GM12878 (cell line): ENCODE results near the gene CHCHD1. TPM values are rescaled to one million over a fixed set of nuclear protein-coding genes. Genes with fewer than 3 reads are reported as not detected.

ENCODE experiments used
- CBX5 ChIP-seq: sonication (generic); IDR thresholded peaks from 2 replicates; pipeline ENCODE4 v1.6.1; 2016; ENCODE audit warnings: low read depth, moderate library complexity, mild to moderate bottlenecking, inconsistent platforms
- GATAD2B ChIP-seq: fragments of 450-650 bp; conservative IDR thresholded peaks from 2 replicates; pipeline ENCODE4 v1.6.1; 2017; ENCODE audit warnings: low read depth, mild to moderate bottlenecking, moderate library complexity
- HCFC1 ChIP-seq: fragments of 150-350 bp; IDR thresholded peaks from 2 replicates; pipeline ENCODE4 v1.6.1; 2014; ENCODE audit warnings: low read length
- NR2C2 ChIP-seq: IDR thresholded peaks from 2 replicates; pipeline ENCODE4 v1.6.1; 2011; ENCODE audit warnings: borderline replicate concordance, low read depth; ENCODE audit not compliant: control insufficient read depth, insufficient read length
- POU2F2 ChIP-seq: IDR thresholded peaks from 3 replicates; pipeline ENCODE4 v1.6.1; 2011; ENCODE audit warnings: low read depth, mild to moderate bottlenecking, low read length, borderline replicate concordance
- TARDBP ChIP-seq: IDR thresholded peaks from 2 replicates; pipeline ENCODE4 v1.6.1; 2016; ENCODE audit warnings: borderline replicate concordance
- YY1 ChIP-seq: IDR thresholded peaks from 2 replicates; pipeline ENCODE4 v1.6.1; 2011; ENCODE audit warnings: low read depth, mild to moderate bottlenecking, low read length
- polyA plus RNA-seq, 11 experiments: library from polyadenylated mRNA; depleted of rRNA in 4 of 11; unstranded in 6 of 11; stranded (reverse) in 5 of 11; fragments of >200 nt; fragmentation: Nextera tagmentation in 4 of 11; fragmentation: Illumina TruSeq in 1 of 11; extraction: Ambion mirVana in 4 of 11; extraction: Trizol in 1 of 11; gene quantifications; 1 replicate in 1 of 11; 2 replicates in 10 of 11; pipeline versions ENCODE4 v1.2.1 to v1.2.3, GENCODE V29; 2011 to 2016; ENCODE audit warnings: inconsistent platforms in 2 of 11, missing spikeins in 2 of 11, low read depth in 1 of 11
- total RNA-seq, 4 experiments: library from RNA; depleted of rRNA in 3 of 4; stranded (reverse); fragments of >200 nt in 3 of 4; fragmentation: Illumina TruSeq in 1 of 4; extraction: Trizol in 1 of 4; gene quantifications; 2 replicates each; pipeline versions ENCODE4 v1.2.1 to v1.2.3, GENCODE V29; 2013 to 2021
- TF ChIP-seq, protein P1 (sequence below): IDR thresholded peaks from 2 replicates; pipeline ENCODE4 v1.6.1; 2012; ENCODE audit warnings: mild to moderate bottlenecking, low read depth, low read length
- TF ChIP-seq, protein P2 (sequence below): fragments of 450-650 bp; IDR thresholded peaks from 2 replicates; pipeline ENCODE4 v1.6.1; 2014; ENCODE audit warnings: mild to moderate bottlenecking

Gene CHCHD1
- total and polyA plus RNA-seq, 10 of the 15 experiments (the other 5 are each of a cell fraction or from before 2014, with no cell fraction given): 35.0 to 132 (median 70.0) TPM

DNA sequence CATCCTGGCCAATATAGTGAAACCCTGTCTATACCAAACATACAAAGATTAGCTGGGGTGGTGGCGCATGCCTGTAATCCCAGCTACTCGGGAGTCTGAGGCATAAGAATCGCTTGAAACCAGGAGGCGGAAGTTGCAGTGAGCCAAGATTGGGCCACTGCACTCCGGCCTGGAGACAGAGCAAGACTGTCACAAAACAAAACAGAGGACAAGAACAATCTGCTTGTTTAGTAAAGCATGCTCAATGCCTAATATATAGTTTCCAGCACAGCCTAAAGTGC is 39.5 kb upstream of the CHCHD1 start (continued):
- TF ChIP-seq, protein P1, sequence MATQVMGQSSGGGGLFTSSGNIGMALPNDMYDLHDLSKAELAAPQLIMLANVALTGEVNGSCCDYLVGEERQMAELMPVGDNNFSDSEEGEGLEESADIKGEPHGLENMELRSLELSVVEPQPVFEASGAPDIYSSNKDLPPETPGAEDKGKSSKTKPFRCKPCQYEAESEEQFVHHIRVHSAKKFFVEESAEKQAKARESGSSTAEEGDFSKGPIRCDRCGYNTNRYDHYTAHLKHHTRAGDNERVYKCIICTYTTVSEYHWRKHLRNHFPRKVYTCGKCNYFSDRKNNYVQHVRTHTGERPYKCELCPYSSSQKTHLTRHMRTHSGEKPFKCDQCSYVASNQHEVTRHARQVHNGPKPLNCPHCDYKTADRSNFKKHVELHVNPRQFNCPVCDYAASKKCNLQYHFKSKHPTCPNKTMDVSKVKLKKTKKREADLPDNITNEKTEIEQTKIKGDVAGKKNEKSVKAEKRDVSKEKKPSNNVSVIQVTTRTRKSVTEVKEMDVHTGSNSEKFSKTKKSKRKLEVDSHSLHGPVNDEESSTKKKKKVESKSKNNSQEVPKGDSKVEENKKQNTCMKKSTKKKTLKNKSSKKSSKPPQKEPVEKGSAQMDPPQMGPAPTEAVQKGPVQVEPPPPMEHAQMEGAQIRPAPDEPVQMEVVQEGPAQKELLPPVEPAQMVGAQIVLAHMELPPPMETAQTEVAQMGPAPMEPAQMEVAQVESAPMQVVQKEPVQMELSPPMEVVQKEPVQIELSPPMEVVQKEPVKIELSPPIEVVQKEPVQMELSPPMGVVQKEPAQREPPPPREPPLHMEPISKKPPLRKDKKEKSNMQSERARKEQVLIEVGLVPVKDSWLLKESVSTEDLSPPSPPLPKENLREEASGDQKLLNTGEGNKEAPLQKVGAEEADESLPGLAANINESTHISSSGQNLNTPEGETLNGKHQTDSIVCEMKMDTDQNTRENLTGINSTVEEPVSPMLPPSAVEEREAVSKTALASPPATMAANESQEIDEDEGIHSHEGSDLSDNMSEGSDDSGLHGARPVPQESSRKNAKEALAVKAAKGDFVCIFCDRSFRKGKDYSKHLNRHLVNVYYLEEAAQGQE: no peak
- TF ChIP-seq POU2F2 (no peak), GATAD2B (no peak), CBX5 (no peak), NR2C2 (no peak), HCFC1 (no peak), YY1 (no peak), TARDBP (no peak)
- TF ChIP-seq, protein P2, sequence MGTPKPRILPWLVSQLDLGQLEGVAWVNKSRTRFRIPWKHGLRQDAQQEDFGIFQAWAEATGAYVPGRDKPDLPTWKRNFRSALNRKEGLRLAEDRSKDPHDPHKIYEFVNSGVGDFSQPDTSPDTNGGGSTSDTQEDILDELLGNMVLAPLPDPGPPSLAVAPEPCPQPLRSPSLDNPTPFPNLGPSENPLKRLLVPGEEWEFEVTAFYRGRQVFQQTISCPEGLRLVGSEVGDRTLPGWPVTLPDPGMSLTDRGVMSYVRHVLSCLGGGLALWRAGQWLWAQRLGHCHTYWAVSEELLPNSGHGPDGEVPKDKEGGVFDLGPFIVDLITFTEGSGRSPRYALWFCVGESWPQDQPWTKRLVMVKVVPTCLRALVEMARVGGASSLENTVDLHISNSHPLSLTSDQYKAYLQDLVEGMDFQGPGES: no peak
- TF ChIP-seq, all 136 proteins: peak for 0
